Endothelial cell of umbilical vein (primary cell): ENCODE measurements around the gene TTC24. TPM values are rescaled to one million over a fixed set of nuclear protein-coding genes. Genes with fewer than 3 reads are reported as not detected.

Source experiments
- BruUV-seq: library from RNA; stranded (reverse); fragments of 400-500 nt; replicated peaks from 2 replicates; lab custom pipeline; 2021; lab: Mats Ljungman, UMichigan
- CTCF ChIA-PET: fragments of 300-600, 350-600 bp; sonication (Branson Sonifier 250); formaldehyde crosslinking; loops from one replicate; lab custom pipeline; 2021; ENCODE audit warnings: antibody characterized with exemption, inconsistent platforms; lab: Charles Lee
- POLR2A ChIA-PET: fragments of 300-600, 350-600 bp; sonication (Branson Sonifier 250); formaldehyde crosslinking; loops from one replicate; lab custom pipeline; 2021; ENCODE audit warnings: antibody characterized with exemption, inconsistent platforms; lab: Charles Lee
- DNase-seq: peaks from one replicate; pipeline ENCODE4 v3.0.0-alpha.2; 2011; ENCODE audit warnings: low read depth, low spot score
- FAIRE-seq: peaks from 2 replicates; lab custom pipeline; 2011; peaks lifted over from hg19 to GRCh38; lab: Jason Lieb, UNC
- H2AFZ ChIP-seq: 2 replicates; pipeline ENCODE4 v1.6.0; 2012; ENCODE audit warnings: low read depth, low read length, control low read depth, inconsistent platforms
- H3K27ac ChIP-seq: 2 replicates; pipeline ENCODE4 v1.5.1; 2011; ENCODE audit warnings: low read depth, mild to moderate bottlenecking, control low read depth, low read length, moderate library complexity; ENCODE audit not compliant: insufficient read depth
- H3K27me3 ChIP-seq, 2 experiments: 2 replicates each; pipeline versions ENCODE4 v1.6.0 to v1.6.1; 2011; ENCODE audit warnings: low read length in 2 of 2, mixed read lengths in 1 of 2; ENCODE audit not compliant: control insufficient read depth in 2 of 2, insufficient read depth in 2 of 2
- H3K36me3 ChIP-seq, 2 experiments: 2 replicates in 1 of 2; 3 replicates in 1 of 2; pipeline ENCODE4 v1.5.1; 2011; ENCODE audit warnings: low read length in 2 of 2, mild to moderate bottlenecking in 1 of 2, moderate library complexity in 1 of 2; ENCODE audit not compliant: control insufficient read depth in 2 of 2, insufficient read depth in 2 of 2; ENCODE audit errors: extremely low read depth in 1 of 2
- H3K4me1 ChIP-seq: 3 replicates; pipeline ENCODE4 v1.5.1; 2011; ENCODE audit warnings: mild to moderate bottlenecking, low read length; ENCODE audit not compliant: control insufficient read depth, insufficient read depth; ENCODE audit errors: extremely low read depth
- H3K4me2 ChIP-seq: 2 replicates; pipeline ENCODE4 v1.6.1; 2011; ENCODE audit warnings: low read length, control low read depth, mixed read lengths; ENCODE audit not compliant: insufficient read depth
- H3K4me3 ChIP-seq, 3 experiments: fragments of 200-600 bp in 1 of 3; sonication (generic), shearing (Covaris generic) in 1 of 3; replicated peaks in 1 of 3; 2 replicates each; pipeline ENCODE4 v1.5.1; 2011 to 2016; ENCODE audit warnings: control low read depth in 3 of 3, low read length in 3 of 3, mild to moderate bottlenecking in 2 of 3, inconsistent platforms in 1 of 3, low read depth in 1 of 3, moderate library complexity in 1 of 3; ENCODE audit not compliant: insufficient read depth in 1 of 3
- H3K79me2 ChIP-seq: 2 replicates; pipeline ENCODE4 v1.6.0; 2012; ENCODE audit warnings: low read length, inconsistent platforms; ENCODE audit not compliant: control insufficient read depth, insufficient read depth
- H3K9ac ChIP-seq: replicated peaks from 2 replicates; pipeline ENCODE3; 2011; ENCODE audit warnings: low read length, control low read depth; ENCODE audit not compliant: insufficient read depth; ENCODE audit errors: extremely low read depth
- H3K9me1 ChIP-seq: replicated peaks from 3 replicates; pipeline ENCODE4 v1.6.0; 2011; ENCODE audit warnings: mild to moderate bottlenecking, low read length; ENCODE audit not compliant: control insufficient read depth, insufficient read depth; ENCODE audit errors: extremely low read depth
- H3K9me3 ChIP-seq: replicated peaks from 2 replicates; pipeline ENCODE4 v1.5.1; 2012; ENCODE audit warnings: low read length, inconsistent platforms; ENCODE audit not compliant: control insufficient read depth, insufficient read depth
- H4K20me1 ChIP-seq: replicated peaks from 2 replicates; pipeline ENCODE3; 2011; ENCODE audit warnings: mild to moderate bottlenecking, low read length; ENCODE audit not compliant: control insufficient read depth, insufficient read depth; ENCODE audit errors: extremely low read depth
- CTCF ChIP-seq, 2 donors: IDR thresholded peaks; 1 replicate in 1 of 2; 2 replicates in 1 of 2; pipeline ENCODE4 v1.5.1; 2011; ENCODE audit warnings: low read length in 2 of 2, mild to moderate bottlenecking in 2 of 2, moderate library complexity in 2 of 2, control low read depth in 1 of 2, inconsistent platforms in 1 of 2, low read depth in 1 of 2; ENCODE audit not compliant: insufficient read depth in 1 of 2; ENCODE audit errors: extremely low read depth in 1 of 2
- FOS ChIP-seq: IDR thresholded peaks from 2 replicates; pipeline ENCODE4 v1.6.1; 2011; ENCODE audit warnings: mild to moderate bottlenecking, low read length, moderate library complexity, borderline replicate concordance; ENCODE audit not compliant: insufficient read depth
- GATA2 ChIP-seq: IDR thresholded peaks from 2 replicates; pipeline ENCODE4 v1.7.0; 2011; ENCODE audit warnings: low read depth, mild to moderate bottlenecking, moderate library complexity, mixed read lengths, low read length; ENCODE audit not compliant: insufficient read length, insufficient read depth
- JUN ChIP-seq: IDR thresholded peaks from 2 replicates; pipeline ENCODE4 v1.6.1; 2011; ENCODE audit warnings: borderline replicate concordance, low read depth; ENCODE audit not compliant: insufficient read length, insufficient read depth
- MYC ChIP-seq: IDR thresholded peaks from one replicate; pipeline ENCODE4 v1.6.1; 2011; ENCODE audit warnings: mild to moderate bottlenecking, low read depth, low read length
- POLR2A ChIP-seq: IDR thresholded peaks from 2 replicates; pipeline ENCODE4 v1.6.1; 2012; ENCODE audit warnings: low read depth, mild to moderate bottlenecking, control low read depth, low read length
- POLR2AphosphoS5 ChIP-seq: IDR thresholded peaks from 2 replicates; pipeline ENCODE4 v1.6.1; 2012; ENCODE audit warnings: low read depth, mild to moderate bottlenecking, control low read depth, low read length, moderate library complexity; ENCODE audit not compliant: insufficient read depth
- dilution Hi-C: fragments of 300-500 bp; cut with MboI; formaldehyde crosslinking; loops from one replicate; pipeline ENCODE4 v1.15.0; 2019; ENCODE audit warnings: low sequenced_read_pairs; ENCODE audit not compliant: extremely low pct_ligation_motif_present
- intact Hi-C: fragments of 100-400 bp; cut with micrococcal nuclease; formaldehyde crosslinking; loops from one replicate; pipeline ENCODE4 v1.10.0; 2022
- polyA plus RNA-seq, 4 experiments: library from polyadenylated mRNA; depleted of rRNA in 3 of 4; stranded (reverse) in 3 of 4; unstranded in 1 of 4; fragments of >200 nt; gene quantifications; 2 replicates each; pipeline versions ENCODE4 v1.2.1 to v1.2.3, GENCODE V29; 2011 to 2012; ENCODE audit warnings: missing spikeins in 1 of 4
- total RNA-seq: library from RNA; stranded (reverse); gene quantifications from 2 replicates; pipeline ENCODE4 v1.2.3, GENCODE V29; 2021

TTC24 gene
- total and polyA plus RNA-seq, 2 donors (not counting 3 experiments of a cell fraction or from before 2014, with no cell fraction given), result not detected

- Histone ChIP-seq H4K20me1 (no peaks in the 10 kb centered on the region), H3K79me2 (peaks cover 16% of the 10 kb centered on the region), H3K9ac (no peak overlapping the region), H3K36me3 (no peaks in the 10 kb centered on the region), H3K9me1 (no peaks in the 10 kb centered on the region), H3K4me1 (peaks cover 13% of the 10 kb centered on the region), H3K4me2 (no peak overlapping the region), H3K9me3 (no peaks in the 10 kb centered on the region), H3K4me3 (no peak overlapping the region), H3K27me3 (peaks cover 5 to 6% of the 10 kb centered on the region in 2 experiments), H2AFZ (no peak overlapping the region), H3K27ac (no peak overlapping the region)
- ChIA-PET CTCF (interaction anchor here (1.1 to 1.3 kb wide), 3 partner anchors 19 to 93 kb away, joined by 3 to 11 read pairs (median 3); no protein-coding TSS in a partner anchor), POLR2A (no interaction called here)
- FAIRE-seq (no peak), DNase-seq (no peak)
- TF ChIP-seq GATA2 (no peak), JUN (no peak), POLR2AphosphoS5 (no peak), FOS (no peak), POLR2A (no peak), CTCF (IDR thresholded peaks at IDR 0.05; ENCODE audit: extremely low read depth in 1 of 2, insufficient read depth in 1 of 2, low read depth in 1 of 2, low read length in 2 of 2) (no peak), MYC (no peak)
- intact Hi-C loops, result loop anchor here (5.0 kb wide), 1 partner anchor 33 kb away; no protein-coding TSS in a partner anchor
- no TSS peak for BruUV-seq
- dilution Hi-C loops, result no loop called here
Measured at GRCh38 chr1:156574039-156574633, 5.4 kb upstream of the TTC24 start.
